Measurements from ENCODE around the gene MAP4K1. TPM values are rescaled to one million over a fixed set of nuclear protein-coding genes. Genes with fewer than 3 reads are reported as not detected.

MAP4K1 gene
- total RNA-seq = 2.1 and 3.1 TPM in 2 replicates
- long read RNA-seq = 0 reads

DNA sequence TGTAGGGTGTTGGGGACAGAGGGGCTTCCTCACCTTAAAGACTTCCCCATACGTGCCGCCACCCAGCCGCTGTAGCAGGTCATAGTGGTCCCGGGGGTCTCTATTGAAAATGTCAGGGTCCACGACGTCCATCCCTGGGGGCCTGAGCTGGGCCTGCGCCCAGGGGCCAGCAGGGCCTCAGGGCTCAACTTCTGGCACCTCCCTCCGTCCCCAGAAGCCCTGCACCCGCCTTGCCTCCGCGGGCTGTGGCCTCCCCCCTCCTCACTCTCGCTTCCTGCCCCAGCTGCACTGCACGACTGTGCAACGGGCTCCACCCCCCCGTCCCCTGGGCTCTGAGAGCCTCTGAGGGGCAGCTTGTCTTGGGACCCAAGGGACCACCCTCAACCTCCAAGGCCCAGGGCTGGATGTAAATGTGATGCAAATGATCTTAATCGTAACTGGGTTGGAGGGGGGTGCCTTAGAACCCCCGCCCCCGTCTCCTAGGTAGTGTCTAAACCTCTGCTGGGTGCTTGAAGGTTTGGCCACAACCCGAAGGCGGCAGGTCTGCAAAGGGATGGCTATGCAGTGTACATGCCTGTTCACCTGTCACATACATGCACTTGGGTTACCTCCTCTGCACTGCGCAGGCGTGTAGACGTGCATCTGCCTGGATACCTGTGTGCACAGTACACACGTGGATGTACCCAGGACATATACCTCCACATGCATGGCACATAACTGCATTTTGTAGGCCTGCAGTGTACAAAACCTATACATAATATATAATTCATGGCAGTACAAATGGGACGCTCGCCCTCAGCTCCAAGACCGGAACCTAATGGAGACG lies at the start of gene MAP4K1:
Gene MAP4K1, minus strand, starts transcription at position 190 of the 826 bp plus-strand sequence. Its CDS starts 58 bp downstream, at position 132.
- TF ChIP-seq, protein P1, sequence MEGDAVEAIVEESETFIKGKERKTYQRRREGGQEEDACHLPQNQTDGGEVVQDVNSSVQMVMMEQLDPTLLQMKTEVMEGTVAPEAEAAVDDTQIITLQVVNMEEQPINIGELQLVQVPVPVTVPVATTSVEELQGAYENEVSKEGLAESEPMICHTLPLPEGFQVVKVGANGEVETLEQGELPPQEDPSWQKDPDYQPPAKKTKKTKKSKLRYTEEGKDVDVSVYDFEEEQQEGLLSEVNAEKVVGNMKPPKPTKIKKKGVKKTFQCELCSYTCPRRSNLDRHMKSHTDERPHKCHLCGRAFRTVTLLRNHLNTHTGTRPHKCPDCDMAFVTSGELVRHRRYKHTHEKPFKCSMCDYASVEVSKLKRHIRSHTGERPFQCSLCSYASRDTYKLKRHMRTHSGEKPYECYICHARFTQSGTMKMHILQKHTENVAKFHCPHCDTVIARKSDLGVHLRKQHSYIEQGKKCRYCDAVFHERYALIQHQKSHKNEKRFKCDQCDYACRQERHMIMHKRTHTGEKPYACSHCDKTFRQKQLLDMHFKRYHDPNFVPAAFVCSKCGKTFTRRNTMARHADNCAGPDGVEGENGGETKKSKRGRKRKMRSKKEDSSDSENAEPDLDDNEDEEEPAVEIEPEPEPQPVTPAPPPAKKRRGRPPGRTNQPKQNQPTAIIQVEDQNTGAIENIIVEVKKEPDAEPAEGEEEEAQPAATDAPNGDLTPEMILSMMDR (IDR thresholded peaks at IDR 0.05) = no peak

DNA sequence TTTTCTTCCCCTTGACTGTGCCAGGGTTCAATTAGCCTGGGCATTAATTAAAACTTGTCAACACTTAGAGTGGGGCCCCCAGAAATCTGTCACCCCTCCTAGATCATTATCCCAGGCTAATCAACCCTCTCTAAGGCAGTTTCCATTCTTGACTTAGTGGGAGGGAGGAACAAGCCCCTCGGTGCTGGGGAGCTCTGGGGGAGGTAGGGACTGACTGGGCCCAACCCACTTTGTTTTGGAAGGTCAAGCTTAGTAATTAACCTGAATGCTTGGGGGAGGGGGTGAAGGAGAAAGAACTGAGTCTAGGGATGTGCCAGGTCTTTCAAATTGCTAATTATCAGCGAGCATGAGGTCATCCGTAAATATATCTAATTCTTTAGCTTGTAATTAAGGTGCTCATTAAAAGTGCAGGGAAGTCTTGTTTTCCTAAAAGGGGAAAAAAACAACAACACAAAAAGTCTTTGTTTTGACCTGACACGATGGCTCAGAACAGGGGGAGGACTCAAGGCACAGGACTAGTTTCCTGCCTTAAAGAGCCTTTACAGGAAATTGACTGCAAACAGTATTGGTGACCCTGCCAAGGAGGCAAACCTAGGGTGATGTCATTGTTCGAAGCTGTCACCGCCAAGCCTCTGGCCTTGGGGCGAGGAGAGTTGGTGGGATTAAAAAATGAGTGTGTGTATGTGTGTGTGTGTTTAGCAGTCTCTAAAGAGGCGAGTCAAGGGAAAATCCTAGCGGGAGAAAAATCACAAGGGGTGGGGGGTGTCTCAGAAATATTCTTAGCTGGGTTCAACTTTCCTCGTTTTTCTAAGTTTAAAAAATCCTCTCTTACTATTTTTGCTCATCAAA lies 49.1 kb upstream of the MAP4K1 start:
- Mint-ChIP-seq H3K27ac (ENCODE audit: unreplicated experiment) (peak overlapping the region; percentile 98), H3K4me1 (ENCODE audit: unreplicated experiment) (peaks cover 96% of the 10 kb centered on the region), H3K27me3 (ENCODE audit: unreplicated experiment) (no peaks in the 10 kb centered on the region), H3K36me3 (ENCODE audit: unreplicated experiment) (peaks cover 11% of the 10 kb centered on the region), H3K4me3 (ENCODE audit: unreplicated experiment) (peak overlapping the region; percentile 41), H3K9me3 (ENCODE audit: unreplicated experiment) (no peaks in the 10 kb centered on the region)
- TF ChIP-seq, protein P1 (IDR thresholded peaks at IDR 0.05) = no peak
- DNase-seq (ENCODE audit: extremely low spot score, unreplicated experiment) = no peak

More for the DNA sequence above, at the start of gene MAP4K1:
- peaks cover 20% of the 10 kb centered on the region for H3K4me1 Mint-ChIP-seq (ENCODE audit: unreplicated experiment)
- H3K9me3 Mint-ChIP-seq (ENCODE audit: unreplicated experiment) = no peaks in the 10 kb centered on the region
- H3K4me3 Mint-ChIP-seq (ENCODE audit: unreplicated experiment) = peak within 1 kb of the TSS; percentile 98
- peaks cover 3% of the 10 kb centered on the region for H3K27me3 Mint-ChIP-seq (ENCODE audit: unreplicated experiment)
- H3K36me3 Mint-ChIP-seq (ENCODE audit: unreplicated experiment) = peaks cover 9% of the 10 kb centered on the region
- no peak for DNase-seq (ENCODE audit: extremely low spot score, unreplicated experiment)
- H3K27ac Mint-ChIP-seq (ENCODE audit: unreplicated experiment) = peak within 1 kb of the TSS; percentile 94

DNA sequence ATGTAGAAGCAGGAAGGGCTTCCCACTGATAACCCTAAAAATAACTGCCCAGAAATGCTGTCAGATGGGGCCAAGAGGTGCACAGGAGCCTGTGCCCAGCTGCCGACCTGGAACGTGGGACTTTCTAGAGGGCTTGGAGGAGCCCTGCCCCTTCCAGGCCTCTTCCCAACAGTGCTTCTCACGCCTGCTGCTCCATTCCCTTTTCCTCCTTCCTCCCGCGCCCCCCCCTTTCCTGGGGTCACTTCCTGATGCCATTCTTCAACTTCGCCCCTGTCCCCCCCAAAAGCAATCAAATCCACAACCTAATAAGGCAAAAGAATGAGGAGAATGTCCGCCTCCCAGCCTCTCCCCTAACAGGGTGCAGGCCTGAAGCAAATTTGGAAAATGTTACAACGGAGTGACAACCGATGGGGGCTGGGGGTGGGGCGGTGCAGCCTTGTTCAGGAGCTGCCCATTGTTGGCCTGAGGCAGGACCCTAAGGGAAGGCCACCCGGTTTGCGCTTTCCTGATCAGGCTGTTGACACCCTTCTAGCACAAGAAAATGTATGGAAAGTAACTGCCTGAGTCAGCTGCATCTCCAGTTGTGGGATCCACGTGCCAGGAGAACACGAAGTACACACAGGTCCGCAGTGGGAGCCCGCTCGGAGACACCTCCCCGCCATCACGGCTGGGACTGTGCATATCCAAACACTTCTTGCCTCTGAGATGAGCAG lies 48.4 kb upstream of the MAP4K1 start:
- TF ChIP-seq, protein P1 (IDR thresholded peaks at IDR 0.05) = no peak
- no peaks in the 10 kb centered on the region for H3K9me3 Mint-ChIP-seq (ENCODE audit: unreplicated experiment)
- H3K27ac Mint-ChIP-seq (ENCODE audit: unreplicated experiment) = peak overlapping the region; percentile 98
- H3K4me1 Mint-ChIP-seq (ENCODE audit: unreplicated experiment) = peaks cover 94% of the 10 kb centered on the region
- DNase-seq (ENCODE audit: extremely low spot score, unreplicated experiment) = no peak
- peak overlapping the region; percentile 35 for H3K4me3 Mint-ChIP-seq (ENCODE audit: unreplicated experiment)
- no peaks in the 10 kb centered on the region for H3K27me3 Mint-ChIP-seq (ENCODE audit: unreplicated experiment)
- peaks cover 13% of the 10 kb centered on the region for H3K36me3 Mint-ChIP-seq (ENCODE audit: unreplicated experiment)

DNA sequence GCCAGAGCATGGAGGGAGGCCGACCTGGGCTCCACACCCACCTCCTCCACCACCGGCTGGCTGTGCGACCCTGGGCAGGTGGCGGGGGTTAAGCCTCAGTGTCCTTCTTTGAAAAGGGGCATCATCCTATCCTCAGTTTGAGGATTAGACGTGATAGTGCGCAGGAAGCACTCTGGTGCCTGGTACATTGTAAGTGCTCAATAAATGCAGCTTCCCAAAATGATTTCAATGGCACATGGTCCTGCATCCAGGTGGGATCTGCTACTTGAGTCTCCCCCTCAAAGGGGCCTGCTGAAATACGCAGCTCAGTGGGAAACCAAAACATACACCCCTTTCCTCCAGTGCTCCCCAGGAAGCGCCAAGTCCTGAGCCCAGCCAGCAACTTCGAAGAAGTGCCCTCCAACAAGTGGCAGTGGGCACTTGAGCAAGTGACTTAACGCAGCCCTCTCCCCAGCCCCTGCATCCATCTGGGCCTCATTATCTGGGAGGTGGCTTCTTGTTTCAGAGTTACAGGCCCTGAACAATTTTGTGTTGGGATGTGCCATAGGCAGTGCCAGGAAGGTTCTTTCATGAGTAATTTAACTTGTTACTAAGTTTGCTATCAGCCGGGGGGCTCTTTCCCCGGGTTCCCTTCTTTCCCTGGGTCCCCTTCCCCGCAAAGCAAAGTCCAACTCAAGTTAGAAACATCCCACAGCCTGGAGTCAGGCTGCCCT lies 47.6 kb upstream of the MAP4K1 start:
- Mint-ChIP-seq H3K4me1 (ENCODE audit: unreplicated experiment) (peaks cover 97% of the 10 kb centered on the region), H3K36me3 (ENCODE audit: unreplicated experiment) (peaks cover 15% of the 10 kb centered on the region), H3K9me3 (ENCODE audit: unreplicated experiment) (no peaks in the 10 kb centered on the region), H3K4me3 (ENCODE audit: unreplicated experiment) (peak overlapping the region; percentile 4), H3K27me3 (ENCODE audit: unreplicated experiment) (no peaks in the 10 kb centered on the region), H3K27ac (ENCODE audit: unreplicated experiment) (peak overlapping the region; percentile 98)
- TF ChIP-seq, protein P1 (IDR thresholded peaks at IDR 0.05) = no peak
- no peak for DNase-seq (ENCODE audit: extremely low spot score, unreplicated experiment)

Data from osteocyte (in vitro differentiated cells).